K562 (cell line): ENCODE data around the gene RNF115. TPM values are rescaled to one million over a fixed set of nuclear protein-coding genes. Genes with fewer than 3 reads are reported as not detected.
A peak's percentile ranks its signal among the peaks of the same experiment; 100 is the strongest.

ENCODE experiments used
- ATAC-seq: fragments of 200-7000 bp; cut with Tn5 transposase; 3 replicates; pipeline ENCODE4 v1.9.1; 2020; ENCODE audit warnings: moderate library complexity
- BruUV-seq: library from RNA; stranded (reverse); fragments of 400-500 nt; replicated peaks from 2 replicates; lab custom pipeline; 2021; lab: Mats Ljungman, UMichigan
- CTCF ChIA-PET: fragments of 300-600 bp; formaldehyde crosslinking; extraction: SDS; loops from one replicate; lab custom pipeline; 2021; ENCODE audit warnings: low intra/inter-chr PET ratio; lab: Yijun Ruan, JAX
- POLR2A ChIA-PET: fragments of 300-600, 350-650 bp; sonication (Branson Sonifier 250); formaldehyde crosslinking; extraction: SDS; loops from one replicate; lab custom pipeline; 2021; ENCODE audit warnings: antibody characterized with exemption, inconsistent platforms; lab: Yijun Ruan, JAX
- DNase-seq, 4 experiments: peaks; one replicate each; pipeline versions ENCODE4 v3.0.0 to v3.0.0-alpha.2; 2011 to 2018; ENCODE audit warnings: low spot score in 3 of 4, mixed read lengths in 3 of 4; ENCODE audit errors: extremely low read depth in 1 of 4
- FAIRE-seq: peaks from 2 replicates; lab custom pipeline; 2011; peaks lifted over from hg19 to GRCh38; lab: Jason Lieb, UNC
- H2AFZ ChIP-seq: 2 replicates; pipeline ENCODE4 v1.6.0; 2011; ENCODE audit warnings: low read depth, low read length, control low read depth, inconsistent platforms
- H3K27ac ChIP-seq: fragments of 200-600 bp; 3 replicates; pipeline ENCODE4 v1.8.0; 2011; ENCODE audit warnings: low read depth, mild to moderate bottlenecking, control low read depth, inconsistent platforms, low read length, moderate library complexity, mixed read lengths; ENCODE audit errors: extremely low read depth
- H3K27me3 ChIP-seq, 2 experiments: fragments of 300-600 bp in 1 of 2; 2 replicates in 1 of 2; 3 replicates in 1 of 2; pipeline versions ENCODE4 v1.6.0 to v1.8.0; 2011; ENCODE audit warnings: inconsistent platforms in 2 of 2, low read length in 2 of 2, mild to moderate bottlenecking in 1 of 2, mixed read lengths in 1 of 2, moderate library complexity in 1 of 2; ENCODE audit not compliant: control insufficient read depth in 2 of 2, insufficient read depth in 2 of 2
- H3K36me3 ChIP-seq: fragments of 300-600 bp; 3 replicates; pipeline ENCODE4 v1.8.0; 2011; ENCODE audit warnings: mild to moderate bottlenecking, low read length, inconsistent platforms; ENCODE audit not compliant: control insufficient read depth, insufficient read depth
- H3K4me1 ChIP-seq, 2 experiments: fragments of 200-600 bp in 1 of 2; replicated peaks in 1 of 2; 2 replicates in 1 of 2; 3 replicates in 1 of 2; pipeline versions ENCODE4 v1.5.1 to v1.8.0; 2011; ENCODE audit warnings: inconsistent platforms in 2 of 2, low read length in 2 of 2, mild to moderate bottlenecking in 1 of 2, mixed read lengths in 1 of 2, moderate library complexity in 1 of 2; ENCODE audit not compliant: control insufficient read depth in 2 of 2, insufficient read depth in 2 of 2
- H3K4me2 ChIP-seq: 2 replicates; pipeline ENCODE4 v1.6.1; 2011; ENCODE audit warnings: low read length, control low read depth, inconsistent platforms, mixed read lengths; ENCODE audit not compliant: insufficient read depth
- H3K4me3 ChIP-seq: fragments of 200-600 bp; sonication (generic), shearing (Covaris generic); 2 replicates; pipeline ENCODE4 v1.5.1; 2016; ENCODE audit warnings: control low read depth, inconsistent platforms
- H3K79me2 ChIP-seq: fragments of 200-600 bp; 3 replicates; pipeline ENCODE4 v1.8.0; 2011; ENCODE audit warnings: low read length, inconsistent platforms; ENCODE audit not compliant: control insufficient read depth, insufficient read depth
- H3K9ac ChIP-seq, 2 experiments: 2 replicates each; pipeline versions ENCODE4 v1.6.0 to v1.6.1; 2011; ENCODE audit warnings: low read depth in 2 of 2, low read length in 2 of 2, control low read depth in 1 of 2, inconsistent platforms in 1 of 2, mild to moderate bottlenecking in 1 of 2, mixed read lengths in 1 of 2; ENCODE audit not compliant: insufficient read depth in 1 of 2
- H3K9me1 ChIP-seq: one replicate; pipeline ENCODE4 v1.6.0; 2011; ENCODE audit warnings: inconsistent platforms, mild to moderate bottlenecking, low read length, moderate library complexity; ENCODE audit not compliant: control insufficient read depth, insufficient read depth
- H3K9me3 ChIP-seq: replicated peaks from 2 replicates; pipeline ENCODE4 v1.5.1; 2011; ENCODE audit warnings: low read depth, low read length, inconsistent platforms; ENCODE audit not compliant: control insufficient read depth, insufficient read depth
- H4K20me1 ChIP-seq: replicated peaks from 2 replicates; pipeline ENCODE4 v1.6.1; 2011; ENCODE audit warnings: low read length, inconsistent platforms, mixed read lengths; ENCODE audit not compliant: control insufficient read depth, insufficient read depth
- BDP1 ChIP-seq: IDR thresholded peaks from 3 replicates; pipeline ENCODE4 v1.6.1; 2011; ENCODE audit not compliant: insufficient read length, insufficient read depth
- CBX3 ChIP-seq, 2 experiments: IDR thresholded peaks; 1 replicate in 1 of 2; 2 replicates in 1 of 2; pipeline ENCODE4 v1.6.1; 2012; ENCODE audit warnings: inconsistent platforms in 2 of 2, low read length in 2 of 2, borderline replicate concordance in 1 of 2, control low read depth in 1 of 2
- HNRNPK ChIP-seq: fragments of 200-400 bp; formaldehyde crosslinking; IDR thresholded peaks from one replicate; pipeline ENCODE4 v1.6.1; 2018; ENCODE audit warnings: mild to moderate bottlenecking, low read depth, low read length; ENCODE audit not compliant: poor library complexity, severe bottlenecking
- MED1 ChIP-seq: sonication (generic); formaldehyde crosslinking; IDR thresholded peaks from 2 replicates; pipeline ENCODE4 v1.8.1; 2023; ENCODE audit warnings: missing genetic modification reagents, borderline replicate concordance
- NR2C2 ChIP-seq, 2 experiments: fragments of 200-800 bp in 1 of 2; sonication (Bioruptor generic) in 1 of 2; sonication (generic) in 1 of 2; formaldehyde crosslinking in 1 of 2; IDR thresholded peaks; 2 replicates each; pipeline versions ENCODE4 v1.6.1 to v1.8.0; 2016 to 2022; ENCODE audit warnings: mild to moderate bottlenecking in 1 of 2, missing compliant biosample characterization in 1 of 2, missing genetic modification characterization in 1 of 2, missing genetic modification reagents in 1 of 2
- PCBP2 ChIP-seq: fragments of 200-400 bp; formaldehyde crosslinking; IDR thresholded peaks from 2 replicates; pipeline ENCODE4 v1.6.1; 2018; ENCODE audit warnings: low read length, low read depth, mild to moderate bottlenecking, moderate library complexity; ENCODE audit not compliant: poor library complexity, severe bottlenecking
- POLR2B ChIP-seq: fragments of 450-650 bp; IDR thresholded peaks from 2 replicates; pipeline ENCODE4 v1.6.1; 2018; ENCODE audit warnings: low read depth; ENCODE audit not compliant: partially characterized antibody
- POLR2G ChIP-seq: fragments of 200-400 bp; formaldehyde crosslinking; IDR thresholded peaks from 2 replicates; pipeline ENCODE4 v1.6.1; 2017; ENCODE audit warnings: low read depth, mild to moderate bottlenecking, antibody characterized with exemption, low read length, moderate library complexity
- SREBF1 ChIP-seq: fragments of 150-350 bp; IDR thresholded peaks from 2 replicates; pipeline ENCODE4 v1.6.1; 2014; ENCODE audit warnings: antibody characterized with exemption, low read depth, low read length, borderline replicate concordance
- TRIM24 ChIP-seq, 2 experiments: fragments of 450-650 bp; IDR thresholded peaks; 2 replicates each; pipeline ENCODE4 v1.6.1; 2016
- TRIM28 ChIP-seq: fragments of 450-650 bp; IDR thresholded peaks from 2 replicates; pipeline ENCODE4 v1.6.1; 2017
- ZNF280A ChIP-seq: fragments of 450-650 bp; IDR thresholded peaks from 2 replicates; pipeline ENCODE4 v1.6.1; 2018; ENCODE audit warnings: mild to moderate bottlenecking, low read depth; ENCODE audit not compliant: partially characterized antibody
- WGBS: fragments of 100-300 bp; shearing (Covaris generic); methylation state at CpG from one replicate; pipeline ENCODE4 v1.1.6; 2016; ENCODE audit warnings: low coverage, mixed read lengths; ENCODE audit not compliant: insufficient coverage; ENCODE audit errors: missing lambda C conversion rate; 5-methylcytosine and 5-hydroxymethylcytosine counted together
- in situ Hi-C: fragments of 300-500 bp; cut with MboI; formaldehyde crosslinking; loops from 4 replicates; pipeline ENCODE4 v1.15.0; 2018; ENCODE audit warnings: inconsistent platforms, mixed read lengths
- intact Hi-C: fragments of 100-400 bp; cut with micrococcal nuclease; formaldehyde crosslinking; loops from 2 replicates; pipeline ENCODE4 v1.14.2; 2022
- polyA plus RNA-seq, 8 experiments: library from polyadenylated mRNA; depleted of rRNA in 4 of 8; stranded (reverse) in 5 of 8; unstranded in 3 of 8; fragments of >200 nt; fragmentation: Nextera tagmentation in 2 of 8; fragmentation: Illumina TruSeq in 1 of 8; extraction: Ambion mirVana in 2 of 8; extraction: Trizol in 1 of 8; gene quantifications; 2 replicates each; pipeline versions ENCODE4 v1.2.1 to v1.2.3, GENCODE V29; 2011 to 2014; ENCODE audit warnings: inconsistent platforms in 1 of 8, missing spikeins in 1 of 8
- total RNA-seq, 7 experiments: library from RNA; depleted of rRNA in 6 of 7; stranded (reverse); fragments of >200 nt in 6 of 7; fragmentation: Illumina TruSeq in 2 of 7; extraction: Trizol in 2 of 7; gene quantifications; 2 replicates each; pipeline versions ENCODE4 v1.2.1 to v1.2.3, GENCODE V29; 2011 to 2021; ENCODE audit warnings: low replicate concordance in 1 of 7
- TF ChIP-seq, protein P1 (sequence below): IDR thresholded peaks from 2 replicates; pipeline ENCODE4 v1.6.1; 2014; ENCODE audit warnings: antibody characterized with exemption
- TF ChIP-seq, protein P2 (sequence below), 2 experiments: IDR thresholded peaks; 2 replicates each; pipeline ENCODE4 v1.6.1; 2012; ENCODE audit warnings: improper control_type of control experiment in 2 of 2, low read depth in 2 of 2, low read length in 2 of 2, borderline replicate concordance in 1 of 2

The RNF115 gene
- total and polyA plus RNA-seq, 9 of the 15 experiments (the other 6 are each of a cell fraction or from before 2014, with no cell fraction given), result 1.9 to 14.3 (median 9.5) TPM

GRCh38 chr1:145796753-145797152, 27.1 kb downstream of the RNF115 start:
- peaks cover 15% of the 10 kb centered on the region for H3K9me3 ChIP-seq
- H4K20me1 ChIP-seq, result no peaks in the 10 kb centered on the region
- CTCF ChIA-PET, result no interaction called here
- H3K27me3 ChIP-seq, result no peaks in the 10 kb centered on the region
- DNase-seq, result no peak
- in situ Hi-C loops, result no loop called here
- H3K4me2 ChIP-seq, result no peak overlapping the region
- no peaks in the 10 kb centered on the region for H3K9me1 ChIP-seq
- peaks cover 9% of the 10 kb centered on the region for H3K79me2 ChIP-seq
- peaks cover 9% of the 10 kb centered on the region; the same call in 2 of the 3 replicates for H3K36me3 ChIP-seq
- FAIRE-seq, result no peak
- POLR2A ChIA-PET, result no interaction called here
- H2AFZ ChIP-seq, result no peak overlapping the region
- no peaks in the 10 kb centered on the region; a peak in 1 of 5 replicates for H3K4me1 ChIP-seq
- H3K4me3 ChIP-seq, result no peak overlapping the region
- intact Hi-C loops, result no loop called here
- TF ChIP-seq POLR2G (no peak), ZNF280A (peak; percentile 49), CBX3 (IDR thresholded peaks at IDR 0.05; ENCODE audit: borderline replicate concordance in 1 of 2, low read length in 2 of 2) (0 out of 3 replicates have a peak, but pooled peaks of 1 of the 2 experiments have one; percentile 18), TRIM24 (IDR thresholded peaks at IDR 0.05) (peak in 1 of 2 experiments; percentile 40; a peak in 1 of 4 replicates), POLR2B (no peak), BDP1 (no peak), NR2C2 (CRISPR knock-in tag; IDR thresholded peaks at IDR 0.05) (no peak), NR2C2 (tag; IDR thresholded peaks at IDR 0.05) (no peak), PCBP2 (no peak), TRIM28 (peak; percentile 87), SREBF1 (no peak), HNRNPK (no peak), MED1 (CRISPR knock-in tag) (no peak)
- TF ChIP-seq, protein P1, sequence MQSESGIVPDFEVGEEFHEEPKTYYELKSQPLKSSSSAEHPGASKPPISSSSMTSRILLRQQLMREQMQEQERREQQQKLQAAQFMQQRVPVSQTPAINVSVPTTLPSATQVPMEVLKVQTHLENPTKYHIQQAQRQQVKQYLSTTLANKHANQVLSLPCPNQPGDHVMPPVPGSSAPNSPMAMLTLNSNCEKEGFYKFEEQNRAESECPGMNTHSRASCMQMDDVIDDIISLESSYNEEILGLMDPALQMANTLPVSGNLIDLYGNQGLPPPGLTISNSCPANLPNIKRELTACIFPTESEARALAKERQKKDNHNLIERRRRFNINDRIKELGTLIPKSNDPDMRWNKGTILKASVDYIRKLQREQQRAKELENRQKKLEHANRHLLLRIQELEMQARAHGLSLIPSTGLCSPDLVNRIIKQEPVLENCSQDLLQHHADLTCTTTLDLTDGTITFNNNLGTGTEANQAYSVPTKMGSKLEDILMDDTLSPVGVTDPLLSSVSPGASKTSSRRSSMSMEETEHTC, result no peak
- TF ChIP-seq, protein P2, sequence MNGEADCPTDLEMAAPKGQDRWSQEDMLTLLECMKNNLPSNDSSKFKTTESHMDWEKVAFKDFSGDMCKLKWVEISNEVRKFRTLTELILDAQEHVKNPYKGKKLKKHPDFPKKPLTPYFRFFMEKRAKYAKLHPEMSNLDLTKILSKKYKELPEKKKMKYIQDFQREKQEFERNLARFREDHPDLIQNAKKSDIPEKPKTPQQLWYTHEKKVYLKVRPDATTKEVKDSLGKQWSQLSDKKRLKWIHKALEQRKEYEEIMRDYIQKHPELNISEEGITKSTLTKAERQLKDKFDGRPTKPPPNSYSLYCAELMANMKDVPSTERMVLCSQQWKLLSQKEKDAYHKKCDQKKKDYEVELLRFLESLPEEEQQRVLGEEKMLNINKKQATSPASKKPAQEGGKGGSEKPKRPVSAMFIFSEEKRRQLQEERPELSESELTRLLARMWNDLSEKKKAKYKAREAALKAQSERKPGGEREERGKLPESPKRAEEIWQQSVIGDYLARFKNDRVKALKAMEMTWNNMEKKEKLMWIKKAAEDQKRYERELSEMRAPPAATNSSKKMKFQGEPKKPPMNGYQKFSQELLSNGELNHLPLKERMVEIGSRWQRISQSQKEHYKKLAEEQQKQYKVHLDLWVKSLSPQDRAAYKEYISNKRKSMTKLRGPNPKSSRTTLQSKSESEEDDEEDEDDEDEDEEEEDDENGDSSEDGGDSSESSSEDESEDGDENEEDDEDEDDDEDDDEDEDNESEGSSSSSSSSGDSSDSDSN (IDR thresholded peaks at IDR 0.05; ENCODE audit: borderline replicate concordance in 1 of 2, low read depth in 2 of 2, low read length in 2 of 2), result no peak
- 25% methylated on average over 1 of the region's 1 CpG for WGBS
- no TSS peak for BruUV-seq
- no peak overlapping the region for H3K9ac ChIP-seq
- ATAC-seq, result no peak
- no peak overlapping the region for H3K27ac ChIP-seq
